Gastroesophageal sphincter (tissue), 3 donors: ENCODE results near the gene GRID1.

Source experiments
- POLR2A ChIP-seq, 2 donors: fragments of 450-650 bp; IDR thresholded peaks; one replicate each; pipeline ENCODE4 v1.6.1; 2017; ENCODE audit warnings: antibody characterized with exemption in 2 of 2, mild to moderate bottlenecking in 2 of 2, moderate library complexity in 1 of 2
- TF ChIP-seq, protein P1 (sequence below), 4 experiments: fragments of 200-600 bp in 2 of 4; fragments of 450-650 bp in 2 of 4; sonication (generic) in 1 of 4; IDR thresholded peaks; one replicate each; pipeline ENCODE4 v1.5.1; 2017 to 2019; ENCODE audit warnings: antibody characterized with exemption in 4 of 4, mild to moderate bottlenecking in 2 of 4, moderate library complexity in 2 of 4

DNA sequence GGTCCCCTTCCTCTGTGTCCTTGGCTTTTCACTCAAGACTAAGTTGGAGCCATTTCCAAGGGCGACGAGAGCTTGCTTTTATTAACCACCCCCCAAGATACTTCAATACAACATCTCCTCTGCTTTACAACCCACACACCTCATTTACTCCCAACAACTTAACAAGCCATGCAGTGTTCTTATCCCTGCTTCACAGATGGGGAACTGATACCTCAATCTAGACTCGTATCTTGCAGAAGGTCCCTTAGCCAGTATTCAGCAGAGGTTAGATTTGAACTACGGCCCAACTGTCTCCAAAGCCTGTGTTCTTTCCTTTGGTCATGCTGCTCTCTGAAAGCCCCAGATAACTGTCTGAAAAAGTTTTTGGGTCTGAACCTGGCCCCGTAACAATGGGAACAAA lies 444.8 kb downstream of the GRID1 start:
- TF ChIP-seq, protein P1, sequence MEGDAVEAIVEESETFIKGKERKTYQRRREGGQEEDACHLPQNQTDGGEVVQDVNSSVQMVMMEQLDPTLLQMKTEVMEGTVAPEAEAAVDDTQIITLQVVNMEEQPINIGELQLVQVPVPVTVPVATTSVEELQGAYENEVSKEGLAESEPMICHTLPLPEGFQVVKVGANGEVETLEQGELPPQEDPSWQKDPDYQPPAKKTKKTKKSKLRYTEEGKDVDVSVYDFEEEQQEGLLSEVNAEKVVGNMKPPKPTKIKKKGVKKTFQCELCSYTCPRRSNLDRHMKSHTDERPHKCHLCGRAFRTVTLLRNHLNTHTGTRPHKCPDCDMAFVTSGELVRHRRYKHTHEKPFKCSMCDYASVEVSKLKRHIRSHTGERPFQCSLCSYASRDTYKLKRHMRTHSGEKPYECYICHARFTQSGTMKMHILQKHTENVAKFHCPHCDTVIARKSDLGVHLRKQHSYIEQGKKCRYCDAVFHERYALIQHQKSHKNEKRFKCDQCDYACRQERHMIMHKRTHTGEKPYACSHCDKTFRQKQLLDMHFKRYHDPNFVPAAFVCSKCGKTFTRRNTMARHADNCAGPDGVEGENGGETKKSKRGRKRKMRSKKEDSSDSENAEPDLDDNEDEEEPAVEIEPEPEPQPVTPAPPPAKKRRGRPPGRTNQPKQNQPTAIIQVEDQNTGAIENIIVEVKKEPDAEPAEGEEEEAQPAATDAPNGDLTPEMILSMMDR (IDR thresholded peaks at IDR 0.05) = no peak
- no peak for TF ChIP-seq POLR2A (IDR thresholded peaks at IDR 0.05)
